SH-SY5Y (cell line): Measurements from ENCODE around the gene ANKMY1.

Experiments used
- GATA2 ChIP-seq: IDR thresholded peaks from 2 replicates; pipeline ENCODE4 v1.6.1; 2011; ENCODE audit warnings: mild to moderate bottlenecking, low read depth, low read length
- GATA3 ChIP-seq: IDR thresholded peaks from 2 replicates; pipeline ENCODE4 v1.6.1; 2011; ENCODE audit warnings: low read depth, mild to moderate bottlenecking, low read length, moderate library complexity

DNA sequence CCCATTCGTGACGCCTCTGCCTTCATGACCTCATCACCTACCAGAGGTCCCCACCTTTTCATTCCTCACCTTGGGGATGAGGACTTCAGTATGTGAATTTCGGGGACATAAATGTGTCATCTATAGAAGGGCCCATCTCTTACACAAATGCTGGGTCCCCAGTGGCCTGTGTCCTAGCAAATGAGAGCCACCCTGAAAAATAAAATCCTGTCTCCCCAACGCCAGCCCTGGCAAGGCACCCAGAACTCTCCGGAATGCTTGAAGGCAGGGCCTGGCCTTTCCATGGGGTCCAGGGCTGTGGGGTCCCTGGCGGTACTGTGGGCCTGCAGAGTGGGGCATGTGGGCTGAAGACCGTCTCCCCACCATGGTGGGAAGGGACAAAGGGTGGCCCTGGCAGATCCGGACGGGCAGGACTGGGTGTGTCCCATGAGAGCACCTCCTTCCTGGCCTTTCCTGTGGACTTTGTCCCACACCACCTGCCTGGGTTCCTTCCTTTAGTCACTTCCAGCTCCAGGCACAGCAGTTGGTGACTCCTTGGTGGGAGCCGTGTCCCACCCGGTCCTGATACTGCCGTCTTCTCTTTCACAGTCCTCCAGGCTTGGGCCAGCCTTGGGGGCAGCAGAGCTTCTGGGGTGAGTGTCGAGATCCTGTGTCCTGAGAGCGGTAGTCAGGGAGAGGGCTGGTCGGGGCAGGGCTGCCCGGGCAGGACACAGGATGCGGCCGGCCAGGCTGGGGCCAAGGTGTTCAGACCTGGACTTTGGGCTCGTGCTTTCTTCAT, 47.3 kb upstream of the ANKMY1 start:
- TF ChIP-seq GATA2 (no peak), GATA3 (no peak)
